HEK293 (cell line): ENCODE data around the gene STAC2.

ENCODE experiments used
- CTCF ChIA-PET: fragments of 350-600 bp; formaldehyde crosslinking; extraction: SDS; loops from one replicate; lab custom pipeline; 2021; ENCODE audit warnings: antibody characterized with exemption; lab: Yijun Ruan, JAX
- POLR2A ChIA-PET: fragments of 300-600 bp; formaldehyde crosslinking; extraction: SDS; loops from one replicate; lab custom pipeline; 2020; ENCODE audit warnings: antibody characterized with exemption, inconsistent platforms; lab: Yijun Ruan, JAX
- H3K27ac ChIP-seq: fragments of 200-500 bp; sonication (Bioruptor generic); 2 replicates; pipeline ENCODE4 v1.5.1; 2014; ENCODE audit warnings: low read depth, low read length, control low read depth, inconsistent platforms; ENCODE audit errors: extremely low read depth
- H3K36me3 ChIP-seq, 2 experiments: fragments of 200-500 bp in 1 of 2; sonication (Bioruptor generic) in 1 of 2; 1 replicate in 1 of 2; 2 replicates in 1 of 2; pipeline ENCODE4 v1.5.1; 2014 to 2017; ENCODE audit warnings: inconsistent platforms in 2 of 2, low read length in 2 of 2; ENCODE audit not compliant: control insufficient read depth in 2 of 2, insufficient read depth in 1 of 2
- H3K4me1 ChIP-seq: fragments of 200-500 bp; sonication (Bioruptor generic); 2 replicates; pipeline ENCODE4 v1.5.1; 2014; ENCODE audit warnings: mild to moderate bottlenecking, low read length, inconsistent platforms; ENCODE audit not compliant: control insufficient read depth, insufficient read depth
- H3K4me3 ChIP-seq: 2 replicates; pipeline ENCODE4 v1.5.1; 2011; ENCODE audit warnings: low read depth, mild to moderate bottlenecking, control low read depth, low read length, moderate library complexity
- H3K9me3 ChIP-seq: fragments of 200-500 bp; sonication (Bioruptor generic); 2 replicates; pipeline ENCODE4 v1.5.1; 2014; ENCODE audit warnings: low read depth, low read length, inconsistent platforms; ENCODE audit not compliant: control insufficient read depth, insufficient read depth
- KLF7 ChIP-seq: fragments of 450-650 bp; formaldehyde crosslinking; IDR thresholded peaks from 2 replicates; pipeline ENCODE4 v1.5.1; 2016; ENCODE audit warnings: missing biosample characterization, missing genetic modification characterization, borderline replicate concordance
- SETDB1 ChIP-seq: IDR thresholded peaks from one replicate; pipeline ENCODE4 v1.6.1; 2017; ENCODE audit warnings: mild to moderate bottlenecking, low read length, moderate library complexity, mixed read lengths; ENCODE audit not compliant: insufficient read length
- SP7 ChIP-seq: fragments of 450-650 bp; formaldehyde crosslinking; IDR thresholded peaks from 2 replicates; pipeline ENCODE4 v1.5.1; 2016; ENCODE audit warnings: missing biosample characterization, missing genetic modification characterization
- ZBTB21 ChIP-seq: fragments of 450-650 bp; formaldehyde crosslinking; IDR thresholded peaks from 2 replicates; pipeline ENCODE4 v1.5.1; 2017; ENCODE audit warnings: missing biosample characterization, missing genetic modification characterization
- ZFHX2 ChIP-seq: fragments of 450-650 bp; formaldehyde crosslinking; conservative IDR thresholded peaks from 2 replicates; pipeline ENCODE4 v1.5.1; 2016; ENCODE audit warnings: missing biosample characterization, missing genetic modification characterization
- ZFP3 ChIP-seq: fragments of 450-650 bp; formaldehyde crosslinking; IDR thresholded peaks from 2 replicates; pipeline ENCODE4 v1.5.1; 2016; ENCODE audit warnings: low read depth, missing biosample characterization, missing genetic modification characterization
- ZFP41 ChIP-seq: fragments of 450-650 bp; formaldehyde crosslinking; IDR thresholded peaks from 2 replicates; pipeline ENCODE4 v1.5.1; 2016; ENCODE audit warnings: missing biosample characterization, missing genetic modification characterization, borderline replicate concordance
- ZNF223 ChIP-seq: fragments of 450-650 bp; formaldehyde crosslinking; IDR thresholded peaks from 2 replicates; pipeline ENCODE4 v1.5.1; 2016; ENCODE audit warnings: missing biosample characterization, missing genetic modification characterization
- ZNF335 ChIP-seq: fragments of 450-650 bp; formaldehyde crosslinking; conservative IDR thresholded peaks from 2 replicates; pipeline ENCODE4 v1.5.1; 2016; ENCODE audit warnings: missing biosample characterization, missing genetic modification characterization
- ZNF423 ChIP-seq: fragments of 450-650 bp; formaldehyde crosslinking; IDR thresholded peaks from 2 replicates; pipeline ENCODE4 v1.5.1; 2016; ENCODE audit warnings: missing biosample characterization, missing genetic modification characterization
- ZNF510 ChIP-seq: fragments of 450-650 bp; formaldehyde crosslinking; IDR thresholded peaks from 2 replicates; pipeline ENCODE4 v1.5.1; 2018; ENCODE audit warnings: mild to moderate bottlenecking, missing genetic modification characterization, missing biosample characterization; ENCODE audit not compliant: insufficient replicate concordance
- ZNF513 ChIP-seq: fragments of 450-650 bp; IDR thresholded peaks from 2 replicates; pipeline ENCODE4 v1.5.1; 2018; ENCODE audit warnings: missing biosample characterization, missing genetic modification characterization
- ZNF629 ChIP-seq: fragments of 450-650 bp; formaldehyde crosslinking; IDR thresholded peaks from 2 replicates; pipeline ENCODE4 v1.5.1; 2017; ENCODE audit warnings: missing biosample characterization, missing genetic modification characterization
- ZNF639 ChIP-seq: fragments of 450-650 bp; formaldehyde crosslinking; IDR thresholded peaks from 2 replicates; pipeline ENCODE4 v1.5.1; 2016; ENCODE audit warnings: missing biosample characterization, missing genetic modification characterization
- ZNF792 ChIP-seq: fragments of 450-650 bp; formaldehyde crosslinking; IDR thresholded peaks from 2 replicates; pipeline ENCODE4 v1.5.1; 2016; ENCODE audit warnings: missing biosample characterization, missing genetic modification characterization
- ZSCAN23 ChIP-seq: fragments of 450-650 bp; formaldehyde crosslinking; IDR thresholded peaks from 2 replicates; pipeline ENCODE4 v1.5.1; 2016; ENCODE audit warnings: missing biosample characterization, missing genetic modification characterization
- ZXDB ChIP-seq: fragments of 450-650 bp; formaldehyde crosslinking; IDR thresholded peaks from 2 replicates; pipeline ENCODE4 v1.5.1; 2016; ENCODE audit warnings: missing biosample characterization, missing genetic modification characterization
- TF ChIP-seq, protein P1 (sequence below): fragments of 450-650 bp; formaldehyde crosslinking; IDR thresholded peaks from 2 replicates; pipeline ENCODE4 v1.5.1; 2016; ENCODE audit warnings: missing biosample characterization, missing genetic modification characterization
- TF ChIP-seq, protein P2 (sequence below): fragments of 450-650 bp; formaldehyde crosslinking; IDR thresholded peaks from 2 replicates; pipeline ENCODE4 v1.5.1; 2016; ENCODE audit warnings: missing biosample characterization, missing genetic modification characterization, borderline replicate concordance
- TF ChIP-seq, protein P3 (sequence below): sonication (generic); formaldehyde crosslinking; IDR thresholded peaks from 2 replicates; pipeline ENCODE4 v1.8.1; 2022; ENCODE audit warnings: mild to moderate bottlenecking, moderate library complexity, missing genetic modification reagents
- TF ChIP-seq, protein P4 (sequence below): fragments of 450-650 bp; formaldehyde crosslinking; IDR thresholded peaks from 2 replicates; pipeline ENCODE4 v1.5.1; 2016; ENCODE audit warnings: missing biosample characterization, missing genetic modification characterization

STAC2 gene

DNA sequence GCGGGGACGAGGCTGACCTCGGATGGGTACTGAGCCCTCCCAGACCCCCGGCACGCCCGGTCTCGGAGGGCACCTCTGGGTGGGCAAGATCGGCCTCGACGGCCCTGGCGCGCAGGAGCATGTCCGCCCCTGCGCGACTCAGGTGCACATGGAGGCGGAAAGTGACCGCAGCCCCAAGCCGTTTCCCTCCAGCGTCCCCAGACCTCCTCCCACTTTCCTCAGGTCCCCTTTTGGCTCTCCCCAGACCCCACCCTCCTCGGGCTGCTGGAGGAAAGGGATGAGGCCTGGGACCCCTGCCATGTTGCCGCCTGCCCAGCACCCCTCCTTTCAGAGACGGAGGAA, 15.7 kb downstream of the STAC2 start:
- peaks cover 16% of the 10 kb centered on the region for H3K4me1 ChIP-seq
- H3K4me3 ChIP-seq, result peak overlapping the region; percentile 13
- H3K9me3 ChIP-seq, result no peaks in the 10 kb centered on the region
- H3K27ac ChIP-seq, result peak overlapping the region; percentile 28; the same call in 1 of the 2 replicates
- POLR2A ChIA-PET, result interaction anchor here (1.8 to 2.9 kb wide), 2 partner anchors 10 to 28 kb away, joined by 5 to 22 read pairs; partner anchors contain the start of gene RPL19
- TF ChIP-seq ZNF223 (tag by site-specific recombination) (no peak), ZBTB21 (tag by site-specific recombination) (peak; percentile 6; the same call in 1 of the 2 replicates), ZNF423 (tag by site-specific recombination) (peak; percentile 57; the same call in 1 of the 2 replicates), ZNF335 (tag by site-specific recombination) (peak; percentile 26; the same call in 1 of the 2 replicates), ZFHX2 (peak; percentile 6; the same call in 1 of the 2 replicates), ZNF639 (tag by site-specific recombination) (no peak), ZNF792 (tag by site-specific recombination) (no peak)
- TF ChIP-seq, protein P1, sequence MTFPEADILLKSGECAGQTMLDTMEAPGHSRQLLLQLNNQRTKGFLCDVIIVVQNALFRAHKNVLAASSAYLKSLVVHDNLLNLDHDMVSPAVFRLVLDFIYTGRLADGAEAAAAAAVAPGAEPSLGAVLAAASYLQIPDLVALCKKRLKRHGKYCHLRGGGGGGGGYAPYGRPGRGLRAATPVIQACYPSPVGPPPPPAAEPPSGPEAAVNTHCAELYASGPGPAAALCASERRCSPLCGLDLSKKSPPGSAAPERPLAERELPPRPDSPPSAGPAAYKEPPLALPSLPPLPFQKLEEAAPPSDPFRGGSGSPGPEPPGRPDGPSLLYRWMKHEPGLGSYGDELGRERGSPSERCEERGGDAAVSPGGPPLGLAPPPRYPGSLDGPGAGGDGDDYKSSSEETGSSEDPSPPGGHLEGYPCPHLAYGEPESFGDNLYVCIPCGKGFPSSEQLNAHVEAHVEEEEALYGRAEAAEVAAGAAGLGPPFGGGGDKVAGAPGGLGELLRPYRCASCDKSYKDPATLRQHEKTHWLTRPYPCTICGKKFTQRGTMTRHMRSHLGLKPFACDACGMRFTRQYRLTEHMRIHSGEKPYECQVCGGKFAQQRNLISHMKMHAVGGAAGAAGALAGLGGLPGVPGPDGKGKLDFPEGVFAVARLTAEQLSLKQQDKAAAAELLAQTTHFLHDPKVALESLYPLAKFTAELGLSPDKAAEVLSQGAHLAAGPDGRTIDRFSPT (tag by site-specific recombination), result peak; percentile 1; the same call in 1 of the 2 replicates
- H3K36me3 ChIP-seq, result peaks cover 0 to 2% of the 10 kb centered on the region in 2 experiments; a peak in 2 of 3 replicates
- CTCF ChIA-PET, result interaction anchor here (0.7 to 18.9 kb wide), 5 partner anchors 11 to 338 kb away, joined by 3 to 733 read pairs (median 4); no protein-coding TSS in a partner anchor

DNA sequence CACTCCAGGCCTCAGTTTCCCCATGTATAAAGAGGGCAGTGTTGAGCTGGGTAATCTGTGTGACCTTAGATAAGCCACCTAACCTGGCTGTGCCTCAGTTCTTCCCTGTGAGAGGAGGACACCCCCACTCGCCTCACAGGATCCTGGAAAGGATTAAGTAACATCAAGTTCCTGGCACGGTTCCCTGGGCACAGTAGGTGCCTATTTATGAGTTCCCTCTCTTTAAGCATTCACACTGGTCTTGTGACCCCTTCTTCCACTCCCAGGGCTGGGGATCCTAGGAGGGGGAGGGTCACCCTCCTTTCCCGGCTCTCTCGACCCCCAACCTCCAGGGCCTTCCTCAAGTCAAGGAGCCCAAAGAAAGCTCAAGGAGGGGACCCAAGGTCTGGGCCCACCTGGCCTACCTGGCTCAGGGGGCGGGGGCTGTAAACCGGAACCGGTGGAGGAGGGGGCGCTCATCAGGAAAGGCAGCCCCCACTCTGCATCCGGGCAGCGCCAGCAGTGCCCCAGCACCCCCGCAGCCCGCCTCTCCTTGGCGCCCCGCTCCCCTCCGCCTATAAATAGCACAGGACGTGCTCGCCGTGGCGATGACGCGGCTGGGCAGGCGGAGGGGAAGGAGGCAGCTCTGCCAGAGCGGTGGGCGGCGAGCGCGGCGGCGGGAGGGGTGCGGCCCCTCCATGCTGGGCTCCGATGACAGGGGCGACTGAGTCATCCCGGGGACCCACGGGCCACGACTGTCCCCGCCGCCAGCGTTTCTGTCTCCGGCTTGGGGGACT, 16.2 kb downstream of the STAC2 start:
- peak overlapping the region; percentile 28; the same call in 1 of the 2 replicates for H3K27ac ChIP-seq
- peaks cover 5 to 8% of the 10 kb centered on the region in 2 experiments; a peak in 2 of 3 replicates for H3K36me3 ChIP-seq
- peak overlapping the region; percentile 13 for H3K4me3 ChIP-seq
- POLR2A ChIA-PET, result interaction anchor here (1.8 to 5.4 kb wide), 3 partner anchors 10 to 36 kb away, joined by 5 to 72 read pairs (median 22); partner anchors contain the start of gene RPL19
- H3K4me1 ChIP-seq, result peaks cover 16% of the 10 kb centered on the region
- CTCF ChIA-PET, result interaction anchor here (0.7 to 18.9 kb wide), 9 partner anchors 10 to 425 kb away, joined by 3 to 733 read pairs (median 4); partner anchors contain the start of gene RPL19
- no peaks in the 10 kb centered on the region for H3K9me3 ChIP-seq
- TF ChIP-seq ZSCAN23 (tag by site-specific recombination) (no peak), ZNF629 (peak; percentile 40), KLF7 (no peak), ZFP41 (no peak), ZFP3 (tag by site-specific recombination) (no peak), ZNF513 (tag by site-specific recombination) (no peak), ZNF510 (tag by site-specific recombination) (no peak), ZXDB (no peak), SETDB1 (no peak), SP7 (tag by site-specific recombination) (peak; percentile 57)
- TF ChIP-seq, protein P2, sequence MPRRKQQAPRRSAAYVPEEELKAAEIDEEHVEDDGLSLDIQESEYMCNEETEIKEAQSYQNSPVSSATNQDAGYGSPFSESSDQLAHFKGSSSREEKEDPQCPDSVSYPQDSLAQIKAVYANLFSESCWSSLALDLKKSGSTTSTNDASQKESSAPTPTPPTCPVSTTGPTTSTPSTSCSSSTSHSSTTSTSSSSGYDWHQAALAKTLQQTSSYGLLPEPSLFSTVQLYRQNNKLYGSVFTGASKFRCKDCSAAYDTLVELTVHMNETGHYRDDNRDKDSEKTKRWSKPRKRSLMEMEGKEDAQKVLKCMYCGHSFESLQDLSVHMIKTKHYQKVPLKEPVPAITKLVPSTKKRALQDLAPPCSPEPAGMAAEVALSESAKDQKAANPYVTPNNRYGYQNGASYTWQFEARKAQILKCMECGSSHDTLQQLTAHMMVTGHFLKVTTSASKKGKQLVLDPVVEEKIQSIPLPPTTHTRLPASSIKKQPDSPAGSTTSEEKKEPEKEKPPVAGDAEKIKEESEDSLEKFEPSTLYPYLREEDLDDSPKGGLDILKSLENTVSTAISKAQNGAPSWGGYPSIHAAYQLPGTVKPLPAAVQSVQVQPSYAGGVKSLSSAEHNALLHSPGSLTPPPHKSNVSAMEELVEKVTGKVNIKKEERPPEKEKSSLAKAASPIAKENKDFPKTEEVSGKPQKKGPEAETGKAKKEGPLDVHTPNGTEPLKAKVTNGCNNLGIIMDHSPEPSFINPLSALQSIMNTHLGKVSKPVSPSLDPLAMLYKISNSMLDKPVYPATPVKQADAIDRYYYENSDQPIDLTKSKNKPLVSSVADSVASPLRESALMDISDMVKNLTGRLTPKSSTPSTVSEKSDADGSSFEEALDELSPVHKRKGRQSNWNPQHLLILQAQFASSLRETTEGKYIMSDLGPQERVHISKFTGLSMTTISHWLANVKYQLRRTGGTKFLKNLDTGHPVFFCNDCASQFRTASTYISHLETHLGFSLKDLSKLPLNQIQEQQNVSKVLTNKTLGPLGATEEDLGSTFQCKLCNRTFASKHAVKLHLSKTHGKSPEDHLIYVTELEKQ (tag by site-specific recombination), result no peak
- TF ChIP-seq, protein P3, sequence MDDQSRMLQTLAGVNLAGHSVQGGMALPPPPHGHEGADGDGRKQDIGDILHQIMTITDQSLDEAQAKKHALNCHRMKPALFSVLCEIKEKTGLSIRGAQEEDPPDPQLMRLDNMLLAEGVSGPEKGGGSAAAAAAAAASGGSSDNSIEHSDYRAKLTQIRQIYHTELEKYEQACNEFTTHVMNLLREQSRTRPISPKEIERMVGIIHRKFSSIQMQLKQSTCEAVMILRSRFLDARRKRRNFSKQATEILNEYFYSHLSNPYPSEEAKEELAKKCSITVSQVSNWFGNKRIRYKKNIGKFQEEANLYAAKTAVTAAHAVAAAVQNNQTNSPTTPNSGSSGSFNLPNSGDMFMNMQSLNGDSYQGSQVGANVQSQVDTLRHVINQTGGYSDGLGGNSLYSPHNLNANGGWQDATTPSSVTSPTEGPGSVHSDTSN (CRISPR knock-in tag), result no peak
- TF ChIP-seq, protein P4, sequence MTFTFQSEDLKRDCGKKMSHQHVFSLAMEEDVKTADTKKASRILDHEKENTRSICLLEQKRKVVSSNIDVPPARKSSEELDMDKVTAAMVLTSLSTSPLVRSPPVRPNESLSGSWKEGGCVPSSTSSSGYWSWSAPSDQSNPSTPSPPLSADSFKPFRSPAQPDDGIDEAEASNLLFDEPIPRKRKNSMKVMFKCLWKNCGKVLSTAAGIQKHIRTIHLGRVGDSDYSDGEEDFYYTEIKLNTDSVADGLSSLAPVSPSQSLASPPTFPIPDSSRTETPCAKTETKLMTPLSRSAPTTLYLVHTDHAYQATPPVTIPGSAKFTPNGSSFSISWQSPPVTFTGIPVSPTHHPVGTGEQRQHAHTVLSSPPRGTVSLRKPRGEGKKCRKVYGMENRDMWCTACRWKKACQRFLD (tag by site-specific recombination), result no peak
